ENCODE measurements around the gene TICAM2. TPM values are rescaled to one million over a fixed set of nuclear protein-coding genes. Genes with fewer than 3 reads are reported as not detected.

Gene TICAM2
- total RNA-seq, 1 donor from 2014 or later, result 0.53 TPM

DNA sequence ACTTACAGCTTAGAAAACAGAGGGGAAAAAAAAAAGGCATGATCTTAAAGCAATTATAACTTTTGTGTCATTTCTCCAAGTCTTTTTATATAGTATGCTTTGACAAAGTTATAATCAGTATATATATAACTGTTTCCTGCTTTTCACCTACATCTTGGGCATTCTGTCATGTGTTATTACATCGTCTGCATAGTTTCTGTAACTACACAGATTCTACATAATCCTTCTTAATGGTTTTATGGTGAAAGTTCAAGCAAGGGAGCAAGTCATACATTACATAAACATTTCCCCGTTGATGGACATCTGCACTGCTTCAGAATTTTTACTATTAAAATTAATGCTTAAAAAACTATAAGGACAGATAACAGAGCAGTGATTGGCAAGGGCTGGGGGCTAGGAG is 69.8 kb downstream of the TICAM2 start:
- no peak overlapping the region for H3K4me3 ChIP-seq
- no peaks in the 10 kb centered on the region for H3K27me3 ChIP-seq
- peaks cover 3 to 10% of the 10 kb centered on the region in 2 donors for H3K36me3 ChIP-seq
- H3K27ac ChIP-seq, result no peak overlapping the region
- no peak for DNase-seq (ENCODE audit: low spot score in 2 of 2)
- TF ChIP-seq, protein P1, sequence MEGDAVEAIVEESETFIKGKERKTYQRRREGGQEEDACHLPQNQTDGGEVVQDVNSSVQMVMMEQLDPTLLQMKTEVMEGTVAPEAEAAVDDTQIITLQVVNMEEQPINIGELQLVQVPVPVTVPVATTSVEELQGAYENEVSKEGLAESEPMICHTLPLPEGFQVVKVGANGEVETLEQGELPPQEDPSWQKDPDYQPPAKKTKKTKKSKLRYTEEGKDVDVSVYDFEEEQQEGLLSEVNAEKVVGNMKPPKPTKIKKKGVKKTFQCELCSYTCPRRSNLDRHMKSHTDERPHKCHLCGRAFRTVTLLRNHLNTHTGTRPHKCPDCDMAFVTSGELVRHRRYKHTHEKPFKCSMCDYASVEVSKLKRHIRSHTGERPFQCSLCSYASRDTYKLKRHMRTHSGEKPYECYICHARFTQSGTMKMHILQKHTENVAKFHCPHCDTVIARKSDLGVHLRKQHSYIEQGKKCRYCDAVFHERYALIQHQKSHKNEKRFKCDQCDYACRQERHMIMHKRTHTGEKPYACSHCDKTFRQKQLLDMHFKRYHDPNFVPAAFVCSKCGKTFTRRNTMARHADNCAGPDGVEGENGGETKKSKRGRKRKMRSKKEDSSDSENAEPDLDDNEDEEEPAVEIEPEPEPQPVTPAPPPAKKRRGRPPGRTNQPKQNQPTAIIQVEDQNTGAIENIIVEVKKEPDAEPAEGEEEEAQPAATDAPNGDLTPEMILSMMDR (IDR thresholded peaks at IDR 0.05), result no peak
- no peaks in the 10 kb centered on the region for H3K9me3 ChIP-seq
- intact Hi-C loops (cut with DNase I), result no loop called here
- peaks cover 0 to 18% of the 10 kb centered on the region in 2 donors for H3K4me1 ChIP-seq

- Histone ChIP-seq H3K4me3 (no peak overlapping the region), H3K4me1 (peaks cover 0 to 18% of the 10 kb centered on the region in 2 donors)
Measured at GRCh38 chr5:115531787-115532367, 70.4 kb downstream of the TICAM2 start.

DNA sequence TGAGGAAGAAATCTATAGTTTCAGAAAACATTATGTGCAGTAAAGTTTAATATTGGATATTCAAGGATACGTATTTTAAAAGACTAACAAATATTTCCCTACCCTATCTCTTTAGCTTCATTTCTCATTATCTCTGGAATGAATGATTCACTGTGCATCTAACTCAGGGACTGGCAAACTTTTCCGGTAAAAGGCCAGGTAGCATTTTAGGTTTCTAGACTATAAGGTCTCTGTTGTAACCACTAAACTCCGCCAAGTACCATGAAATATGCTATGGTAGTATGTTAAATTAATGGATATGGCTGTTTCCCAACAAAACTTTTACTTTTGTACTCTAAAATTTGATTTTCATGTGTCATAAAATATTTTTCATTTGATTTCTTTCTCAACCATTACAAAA is 70.9 kb downstream of the TICAM2 start:
- Histone ChIP-seq H3K36me3 (peaks cover 3 to 10% of the 10 kb centered on the region in 2 donors), H3K4me1 (peaks cover 0 to 18% of the 10 kb centered on the region in 2 donors), H3K4me3 (no peak overlapping the region), H3K9me3 (no peaks in the 10 kb centered on the region), H3K27ac (no peak overlapping the region), H3K27me3 (no peaks in the 10 kb centered on the region)
- intact Hi-C loops (cut with DNase I), result no loop called here
- DNase-seq (ENCODE audit: low spot score in 2 of 2), result no peak
- TF ChIP-seq, protein P1 (IDR thresholded peaks at IDR 0.05), result no peak

More at GRCh38 chr5:115531787-115532367, 70.4 kb downstream of the TICAM2 start:
- Histone ChIP-seq H3K36me3 (peaks cover 3 to 10% of the 10 kb centered on the region in 2 donors), H3K9me3 (no peaks in the 10 kb centered on the region), H3K27me3 (no peaks in the 10 kb centered on the region), H3K27ac (no peak overlapping the region)
- intact Hi-C loops (cut with DNase I), result no loop called here
- TF ChIP-seq, protein P1 (IDR thresholded peaks at IDR 0.05), result no peak
- no peak for DNase-seq (ENCODE audit: low spot score in 2 of 2)

DNA sequence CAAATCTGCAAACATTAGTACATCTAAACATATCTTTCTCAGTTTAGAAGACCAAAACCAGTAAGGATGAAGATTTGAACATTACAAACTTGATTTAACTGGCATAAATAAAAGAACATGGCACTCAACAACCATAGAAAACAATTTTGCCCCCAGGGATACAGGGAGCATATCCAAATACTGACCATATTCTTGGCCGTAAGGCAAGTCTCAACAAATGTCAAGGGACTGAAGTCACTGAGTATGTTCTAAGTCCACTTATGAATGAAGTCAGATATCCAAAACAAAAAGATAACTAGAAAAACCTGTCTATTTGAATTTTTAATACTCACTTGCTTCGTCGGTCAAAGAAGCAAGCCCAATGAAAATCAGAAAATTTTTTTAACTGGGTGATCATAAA is 71.9 kb downstream of the TICAM2 start:
- peaks cover under 1% of the 10 kb centered on the region in 2 donors for H3K36me3 ChIP-seq
- no peak for DNase-seq (ENCODE audit: low spot score in 2 of 2)
- no peaks in the 10 kb centered on the region for H3K27me3 ChIP-seq
- H3K9me3 ChIP-seq, result no peaks in the 10 kb centered on the region
- peaks cover 0 to 20% of the 10 kb centered on the region in 2 donors for H3K4me1 ChIP-seq
- H3K27ac ChIP-seq, result no peak overlapping the region
- TF ChIP-seq, protein P1 (IDR thresholded peaks at IDR 0.05), result no peak
- no peak overlapping the region for H3K4me3 ChIP-seq
- intact Hi-C loops (cut with DNase I), result no loop called here

Other genes starting within 250 kb of the TICAM2 start
- gene FEM1C, start 57.7 kb downstream of the TICAM2 start, total RNA-seq, result 11.1 TPM
- gene TMED7, start 23.6 kb upstream of the TICAM2 start, total RNA-seq, result 52.0 TPM
- 36.0 TPM for gene CDO1, start 214.2 kb upstream of the TICAM2 start, total RNA-seq
- 30.3 TPM for gene ATG12, start 239.1 kb upstream of the TICAM2 start, total RNA-seq
- 140 TPM for gene AP3S1, start 239.5 kb upstream of the TICAM2 start, total RNA-seq

All from ascending aorta (tissue), 2 donors.